ENCODE results near the gene BCL11A. TPM values are rescaled to one million over a fixed set of nuclear protein-coding genes. Genes with fewer than 3 reads are reported as not detected.
A peak's percentile ranks its signal among the peaks of the same experiment; 100 is the strongest.

The BCL11A gene
- total RNA-seq, 1 donor from 2014 or later, result 0.40 TPM

DNA sequence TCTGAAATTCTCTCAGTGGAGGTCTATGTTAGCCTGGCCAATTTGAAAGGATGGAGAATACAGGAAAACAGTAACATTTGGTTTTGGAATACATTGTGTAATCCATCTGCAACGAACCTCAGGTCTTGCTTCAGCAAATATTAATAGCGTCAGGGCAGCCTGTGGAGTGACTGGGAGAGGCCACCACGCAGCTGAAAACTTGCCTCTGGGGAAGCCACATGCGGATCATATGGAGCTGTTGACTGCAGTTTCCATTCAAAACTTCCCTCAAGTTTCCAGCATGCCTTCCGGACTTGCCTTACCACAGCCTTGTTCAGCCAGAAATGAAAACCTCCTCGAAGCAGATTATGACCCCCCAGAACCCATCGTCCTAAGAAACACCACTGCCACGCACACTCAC, 25.7 kb downstream of the BCL11A start:
- DNase-seq (ENCODE audit: low read depth in 2 of 2), result no peak

- DNase-seq (ENCODE audit: low read depth in 2 of 2), result no peak
These were observed 26.8 kb downstream of the BCL11A start for GRCh38 chr2:60526623-60527022.

DNA sequence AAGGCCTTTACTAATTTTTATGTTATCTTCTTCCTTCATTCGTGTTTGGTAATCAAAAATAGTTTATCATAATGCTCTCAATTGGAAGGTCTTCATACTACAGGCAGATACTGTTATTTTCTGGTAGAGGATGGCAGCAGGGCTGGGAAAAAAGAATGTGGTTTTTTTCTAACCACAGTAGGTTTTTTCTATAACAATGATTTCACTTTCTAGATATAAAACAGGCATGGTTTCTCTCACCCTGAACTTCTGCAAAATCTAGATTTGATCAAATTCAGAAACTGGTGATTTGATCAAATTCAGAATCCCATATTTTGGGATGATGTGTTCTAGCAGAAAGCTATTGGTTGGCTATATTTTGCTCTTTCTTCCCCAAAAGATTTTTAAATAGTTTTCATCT, 27.6 kb downstream of the BCL11A start:
- no peak for DNase-seq (ENCODE audit: low read depth in 2 of 2)

DNA sequence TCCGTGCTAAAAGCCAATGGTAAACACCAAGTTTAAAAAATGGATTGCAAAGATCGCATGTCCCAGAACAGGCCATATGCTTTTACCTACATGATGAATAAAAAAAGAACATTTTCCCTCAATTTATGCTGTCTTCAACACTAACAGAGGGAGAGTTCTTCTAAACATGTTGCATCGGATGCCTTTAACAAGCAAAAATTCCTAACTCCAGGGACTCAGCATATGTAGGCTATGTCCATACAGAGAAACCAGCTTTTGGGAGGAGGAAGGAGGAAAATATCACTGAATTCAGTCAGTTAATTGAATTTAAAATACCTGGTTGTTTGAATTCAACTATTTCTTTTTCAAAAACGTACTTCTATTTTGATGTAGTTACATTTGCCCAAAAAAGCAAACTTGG, 28.6 kb downstream of the BCL11A start:
- no peak for DNase-seq (ENCODE audit: low read depth in 2 of 2)

GRCh38 chr2:60523963-60524362, 29.5 kb downstream of the BCL11A start:
- no peak for DNase-seq (ENCODE audit: low read depth in 2 of 2)

GRCh38 chr2:60522462-60522861, 31.0 kb downstream of the BCL11A start:
- DNase-seq (ENCODE audit: low read depth in 2 of 2), result no peak

DNA sequence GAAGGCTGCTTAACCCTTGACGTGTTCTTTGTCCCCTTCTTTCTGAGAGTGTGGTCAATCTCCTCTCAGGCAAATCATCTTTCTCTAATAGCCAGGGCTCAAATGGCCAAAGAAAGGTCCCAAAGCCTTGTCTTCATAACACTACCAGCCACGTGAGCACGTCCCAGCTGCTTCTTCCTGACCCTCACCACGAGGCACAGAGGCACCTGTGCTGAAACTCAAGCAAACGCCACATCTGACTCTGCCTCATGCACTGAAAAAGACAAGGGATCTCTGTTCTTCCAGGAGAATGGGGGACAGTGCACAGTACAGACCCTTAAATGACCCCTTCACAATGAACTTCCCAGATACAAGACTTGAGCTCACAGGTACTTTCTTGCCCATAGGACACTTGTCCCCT, 31.8 kb downstream of the BCL11A start:
- DNase-seq (ENCODE audit: low read depth in 2 of 2), result no peak

DNA sequence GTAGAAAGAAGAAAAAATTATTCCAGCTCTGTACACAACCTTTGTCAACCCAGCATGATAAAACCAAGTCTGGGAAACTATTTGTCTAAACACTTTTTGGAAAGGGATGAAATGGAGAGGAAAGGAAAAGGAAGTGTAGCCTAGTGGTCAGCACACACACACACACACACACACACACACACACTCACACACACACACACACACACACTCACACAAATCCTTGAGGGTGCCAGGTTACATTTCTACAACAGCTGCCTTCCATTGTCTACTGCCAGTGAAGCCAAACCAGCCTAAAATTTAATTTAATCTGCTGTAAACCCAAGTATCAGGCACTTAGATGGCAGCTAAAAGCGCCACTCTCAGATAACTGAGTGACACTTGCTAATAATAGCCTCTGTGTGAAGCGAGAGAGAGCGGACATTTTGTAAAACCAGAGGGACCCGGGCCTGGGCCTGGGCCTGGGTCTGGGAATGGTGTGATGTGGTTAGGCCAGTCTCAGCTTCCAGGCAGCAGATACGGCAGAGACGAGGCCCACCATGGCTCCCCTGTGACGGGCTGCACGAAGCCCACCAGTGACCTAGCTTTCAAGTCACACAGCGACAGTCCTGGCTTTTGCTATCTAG, 32.4 kb downstream of the BCL11A start:
- no peak for DNase-seq (ENCODE audit: low read depth in 2 of 2)

DNA sequence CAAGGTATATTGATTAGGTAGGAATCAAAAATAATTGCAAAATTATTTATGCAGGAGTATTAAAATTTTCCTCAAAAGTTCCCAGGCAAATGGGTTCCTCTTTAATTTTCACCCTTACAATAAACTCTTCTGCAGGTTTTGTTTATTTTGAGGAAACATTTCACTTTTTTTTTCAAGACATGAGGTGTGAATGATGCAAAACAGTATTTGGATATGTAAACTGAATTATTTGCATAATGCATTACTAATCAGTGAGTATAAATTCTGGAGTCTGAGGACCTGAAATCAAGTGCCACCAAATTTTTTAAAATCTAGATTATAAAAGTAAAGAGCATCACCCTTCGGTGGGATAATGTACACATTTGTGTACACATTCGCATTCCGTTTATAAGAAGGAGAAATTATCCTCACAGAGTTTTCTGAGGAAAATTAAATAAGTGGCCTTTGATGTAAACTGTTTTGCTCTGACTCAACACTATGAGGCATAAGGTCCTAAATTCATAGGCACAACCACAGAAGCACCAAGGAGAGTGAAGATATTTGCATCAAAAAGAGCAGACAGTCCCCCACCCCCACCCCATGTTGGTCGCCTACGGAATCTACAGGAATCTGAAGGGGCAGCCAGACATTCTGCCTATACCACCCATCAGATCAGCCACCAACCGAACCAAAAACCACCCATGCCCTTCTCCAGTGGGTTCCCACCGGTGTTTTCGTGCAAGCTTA, 33.1 kb downstream of the BCL11A start:
- DNase-seq (ENCODE audit: low read depth in 2 of 2), result no peak

- no peak for DNase-seq (ENCODE audit: low read depth in 2 of 2)
These were observed 34.1 kb downstream of the BCL11A start for GRCh38 chr2:60519231-60519863.

DNA sequence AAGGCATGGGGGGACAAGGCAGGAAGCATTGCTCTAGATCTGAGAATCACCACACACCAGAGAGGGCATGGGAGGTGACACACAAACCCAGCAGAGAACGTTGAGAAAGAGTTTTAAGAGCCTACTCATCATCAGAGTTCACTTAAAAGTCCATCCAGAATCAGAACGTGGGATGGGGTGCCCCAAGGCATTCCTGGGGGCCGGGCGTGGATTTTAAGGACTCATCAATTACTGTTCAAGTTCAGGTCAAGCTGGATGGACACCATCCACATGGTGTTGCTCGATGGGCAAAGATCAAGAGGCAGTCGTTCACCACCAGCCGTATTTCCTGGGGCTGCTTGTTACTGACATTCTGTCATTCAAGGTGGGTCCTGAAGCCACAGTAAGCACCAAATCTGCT, 34.9 kb downstream of the BCL11A start:
- DNase-seq (ENCODE audit: low read depth in 2 of 2), result no peak

- no peak for DNase-seq (ENCODE audit: low read depth in 2 of 2)
These were observed 36.0 kb downstream of the BCL11A start for GRCh38 chr2:60517446-60517845.

DNA sequence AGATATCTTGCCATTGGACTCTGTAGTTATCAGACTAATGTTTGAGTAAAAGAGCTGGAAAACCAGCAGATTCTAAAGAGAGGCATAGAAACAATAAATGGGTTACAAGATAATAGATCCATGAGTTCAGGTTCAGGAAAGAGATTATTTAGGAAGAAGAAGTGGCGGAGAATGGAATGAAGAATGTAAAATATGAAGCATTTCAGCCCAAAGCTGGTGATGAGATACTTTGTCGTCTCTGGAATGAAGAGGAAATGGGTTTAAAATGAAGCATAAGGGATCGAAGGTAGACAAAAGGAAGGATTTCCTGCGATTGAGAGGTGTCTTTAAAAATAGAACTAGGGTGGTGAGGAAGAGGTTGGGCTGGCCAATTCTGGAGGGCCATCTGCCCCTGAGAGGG, 36.6 kb downstream of the BCL11A start:
- DNase-seq (ENCODE audit: low read depth in 2 of 2), result no peak

DNA sequence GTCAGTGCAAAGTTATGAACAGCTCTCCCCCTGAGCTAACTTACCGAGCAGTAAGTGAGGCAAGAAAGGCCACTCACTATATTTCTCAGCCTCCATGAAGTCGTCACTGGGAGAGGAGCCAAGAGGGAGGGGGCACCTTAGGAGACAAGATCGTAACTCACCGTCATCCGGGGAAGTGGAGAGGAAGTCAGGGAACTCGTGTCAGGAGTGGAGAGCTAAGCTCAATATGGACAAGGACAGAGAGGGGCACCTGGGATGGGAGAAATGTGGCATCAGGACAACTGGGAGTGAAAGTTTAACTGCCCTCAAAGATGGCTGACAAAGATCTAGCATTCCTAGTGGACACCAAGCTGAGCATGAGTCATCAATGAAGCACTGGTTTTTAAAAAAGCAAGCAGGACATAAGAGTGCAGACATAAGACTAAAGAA, 37.1 kb downstream of the BCL11A start:
- DNase-seq (ENCODE audit: low read depth in 2 of 2), result peak in 1 of 2 donors; percentile 6

DNA sequence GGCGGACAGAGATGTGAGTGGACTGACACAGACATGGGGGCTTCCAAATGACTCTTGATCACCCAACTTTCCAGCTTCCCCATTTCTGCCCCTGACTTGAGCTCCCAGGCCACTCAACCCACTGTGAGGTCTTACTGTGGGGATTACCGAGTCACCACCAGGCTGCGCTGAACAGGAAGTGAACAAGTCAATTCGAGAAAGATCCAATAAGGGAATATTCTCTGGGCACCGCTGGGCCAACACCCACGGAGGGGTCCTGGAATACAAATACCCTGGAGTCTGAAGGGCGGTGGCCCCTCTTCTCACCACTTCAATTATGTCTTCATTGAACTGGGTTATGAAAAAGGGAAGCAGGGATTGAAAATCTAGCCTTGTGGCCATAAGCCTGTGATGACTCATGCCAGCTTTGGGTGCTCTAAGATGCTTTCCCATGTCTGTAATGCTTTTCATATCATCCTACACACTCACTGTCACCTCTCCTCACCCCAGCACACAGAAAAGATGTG, 37.7 kb downstream of the BCL11A start:
- DNase-seq (ENCODE audit: low read depth in 2 of 2), result no peak

- DNase-seq (ENCODE audit: low read depth in 2 of 2), result no peak
These were observed 39.5 kb downstream of the BCL11A start for GRCh38 chr2:60513996-60514395.

DNA sequence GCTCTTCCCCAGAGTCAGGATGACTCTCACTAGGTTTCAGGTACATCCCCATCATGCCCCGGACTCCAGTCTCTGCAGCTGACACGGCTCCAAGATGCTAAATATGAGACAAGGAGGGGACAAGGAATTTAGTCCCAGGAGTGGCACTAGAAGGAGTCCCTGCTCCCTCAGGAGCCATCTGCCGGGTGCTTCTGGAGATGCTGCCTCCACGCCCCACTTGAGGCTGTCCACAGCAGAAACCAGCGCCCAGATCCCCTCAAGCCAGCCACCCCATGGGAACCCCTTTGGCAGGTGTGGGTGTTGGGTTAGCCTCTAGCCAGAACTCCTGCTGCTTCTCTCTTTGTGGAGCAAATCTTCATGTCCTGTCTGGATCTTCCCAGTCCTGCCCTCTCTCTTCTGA, 40.3 kb downstream of the BCL11A start:
- DNase-seq (ENCODE audit: low read depth in 2 of 2), result no peak

DNA sequence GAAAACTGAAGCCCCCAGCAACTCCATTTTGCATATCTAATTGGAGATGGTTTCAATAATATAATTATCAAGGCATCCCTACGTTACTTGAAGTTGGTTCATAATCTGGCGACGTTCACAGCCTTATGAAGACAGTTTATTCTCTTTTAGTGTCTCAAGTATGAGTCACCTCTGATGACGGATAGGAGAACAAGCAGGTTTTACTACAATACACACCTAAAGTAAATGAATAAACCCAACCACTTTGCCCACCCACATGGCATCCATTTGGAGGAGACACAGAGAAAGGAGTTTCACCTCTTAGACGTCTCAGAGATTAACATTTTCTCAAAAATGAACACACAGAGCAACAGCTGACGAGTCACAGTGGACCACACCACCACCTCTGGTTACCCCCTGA, 40.8 kb downstream of the BCL11A start:
- DNase-seq (ENCODE audit: low read depth in 2 of 2), result no peak

GRCh38 chr2:60512062-60512622, 41.3 kb downstream of the BCL11A start:
- DNase-seq (ENCODE audit: low read depth in 2 of 2), result no peak

GRCh38 chr2:60510713-60511112, 42.7 kb downstream of the BCL11A start:
- DNase-seq (ENCODE audit: low read depth in 2 of 2), result no peak

DNA sequence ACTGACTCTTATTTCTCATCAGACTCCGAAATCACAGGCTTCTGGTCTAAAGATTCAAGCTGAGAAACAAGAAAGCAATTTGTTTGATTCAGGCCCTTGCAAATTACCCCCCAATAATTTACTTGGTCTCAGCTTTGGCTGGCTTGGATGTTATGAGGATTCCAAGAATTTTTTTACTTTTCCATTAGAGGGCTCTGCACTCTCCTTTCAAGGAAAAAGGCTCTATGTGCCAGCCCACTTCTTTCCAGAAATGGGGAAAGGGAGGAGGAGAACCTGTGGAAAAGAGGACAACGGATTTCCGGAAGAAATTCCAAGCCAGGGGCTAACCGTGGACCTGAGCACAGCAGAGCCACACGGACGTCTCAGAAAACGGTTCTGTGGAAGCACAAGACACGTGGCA, 44.4 kb downstream of the BCL11A start:
- DNase-seq (ENCODE audit: low read depth in 2 of 2), result no peak

GRCh38 chr2:60508339-60508917, 45.0 kb downstream of the BCL11A start:
- DNase-seq (ENCODE audit: low read depth in 2 of 2), result no peak

Measured in lung microvascular endothelial cell (primary cell).